Tibial nerve (tissue), 4 donors: ENCODE data around the gene TRIP10.

ENCODE experiments used
- EP300 ChIP-seq, 2 donors: sonication (generic); formaldehyde crosslinking; IDR thresholded peaks; one replicate each; pipeline ENCODE4 v1.6.1; 2017; ENCODE audit warnings: antibody characterized with exemption in 2 of 2, mild to moderate bottlenecking in 1 of 2
- POLR2A ChIP-seq, 2 donors: fragments of 450-650 bp; IDR thresholded peaks; one replicate each; pipeline ENCODE4 v1.6.1; 2017; ENCODE audit warnings: antibody characterized with exemption in 2 of 2, mild to moderate bottlenecking in 2 of 2, moderate library complexity in 2 of 2
- TF ChIP-seq, protein P1 (sequence below), 5 experiments: fragments of 200-600 bp in 3 of 5; fragments of 450-650 bp in 2 of 5; sonication (generic) in 3 of 5; IDR thresholded peaks; one replicate each; pipeline ENCODE4 v1.5.1; 2016 to 2019; ENCODE audit warnings: antibody characterized with exemption in 5 of 5, mild to moderate bottlenecking in 3 of 5, moderate library complexity in 2 of 5

DNA sequence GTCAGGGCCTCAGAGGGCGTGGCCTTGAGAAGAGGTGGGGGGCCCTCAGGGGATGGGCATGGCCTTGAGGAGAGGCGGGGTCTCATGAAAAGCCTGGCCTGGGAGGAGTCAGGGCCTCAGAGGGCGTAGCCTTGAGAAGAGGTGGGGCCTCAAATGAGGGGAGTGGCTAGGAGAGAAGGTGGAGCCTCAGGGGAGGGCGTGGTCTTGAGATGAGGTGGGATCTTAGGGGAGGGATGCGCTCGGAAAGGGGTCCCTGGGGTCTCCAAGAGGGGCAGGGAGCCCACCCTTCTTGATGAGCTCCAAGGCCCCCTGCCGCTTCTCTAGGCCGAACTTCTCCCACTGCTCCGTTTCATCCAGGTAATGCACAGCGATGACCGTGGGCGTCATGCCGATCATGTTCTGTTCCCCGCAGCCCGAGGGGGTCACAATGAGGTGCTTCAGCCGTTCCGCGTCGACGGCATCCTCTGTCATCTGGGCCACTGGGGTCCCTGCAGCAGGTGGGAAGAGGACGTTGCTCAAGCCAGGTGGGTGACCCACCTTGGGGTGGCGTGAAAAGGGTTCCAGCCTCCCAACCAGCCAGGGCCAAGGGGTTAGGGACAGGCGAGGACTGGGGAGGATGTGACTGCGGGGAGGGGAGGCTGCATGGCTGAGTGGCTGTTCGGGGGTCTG, 45.2 kb upstream of the TRIP10 start:
- TF ChIP-seq, protein P1, sequence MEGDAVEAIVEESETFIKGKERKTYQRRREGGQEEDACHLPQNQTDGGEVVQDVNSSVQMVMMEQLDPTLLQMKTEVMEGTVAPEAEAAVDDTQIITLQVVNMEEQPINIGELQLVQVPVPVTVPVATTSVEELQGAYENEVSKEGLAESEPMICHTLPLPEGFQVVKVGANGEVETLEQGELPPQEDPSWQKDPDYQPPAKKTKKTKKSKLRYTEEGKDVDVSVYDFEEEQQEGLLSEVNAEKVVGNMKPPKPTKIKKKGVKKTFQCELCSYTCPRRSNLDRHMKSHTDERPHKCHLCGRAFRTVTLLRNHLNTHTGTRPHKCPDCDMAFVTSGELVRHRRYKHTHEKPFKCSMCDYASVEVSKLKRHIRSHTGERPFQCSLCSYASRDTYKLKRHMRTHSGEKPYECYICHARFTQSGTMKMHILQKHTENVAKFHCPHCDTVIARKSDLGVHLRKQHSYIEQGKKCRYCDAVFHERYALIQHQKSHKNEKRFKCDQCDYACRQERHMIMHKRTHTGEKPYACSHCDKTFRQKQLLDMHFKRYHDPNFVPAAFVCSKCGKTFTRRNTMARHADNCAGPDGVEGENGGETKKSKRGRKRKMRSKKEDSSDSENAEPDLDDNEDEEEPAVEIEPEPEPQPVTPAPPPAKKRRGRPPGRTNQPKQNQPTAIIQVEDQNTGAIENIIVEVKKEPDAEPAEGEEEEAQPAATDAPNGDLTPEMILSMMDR (IDR thresholded peaks at IDR 0.05) = no peak
- no peak for TF ChIP-seq POLR2A (IDR thresholded peaks at IDR 0.05)
- TF ChIP-seq EP300 (IDR thresholded peaks at IDR 0.05) = no peak
